ENCODE data around the gene SMCO3.

The SMCO3 gene

GRCh38 chr12:14775636-14775980 lies 38.4 kb downstream of the SMCO3 start:
- peaks cover 11% of the 10 kb centered on the region for H3K36me3 Mint-ChIP-seq (ENCODE audit: low read depth)
- no peak for DNase-seq (ENCODE audit: low spot score)
- H3K4me1 Mint-ChIP-seq (ENCODE audit: low read depth) = peaks cover 43% of the 10 kb centered on the region
- H3K27me3 Mint-ChIP-seq (ENCODE audit: low read depth) = no peaks in the 10 kb centered on the region
- peak overlapping the region; percentile 93 for H3K27ac Mint-ChIP-seq
- H3K9me3 Mint-ChIP-seq = no peaks in the 10 kb centered on the region
- H3K4me3 Mint-ChIP-seq = peak overlapping the region; percentile 90

DNA sequence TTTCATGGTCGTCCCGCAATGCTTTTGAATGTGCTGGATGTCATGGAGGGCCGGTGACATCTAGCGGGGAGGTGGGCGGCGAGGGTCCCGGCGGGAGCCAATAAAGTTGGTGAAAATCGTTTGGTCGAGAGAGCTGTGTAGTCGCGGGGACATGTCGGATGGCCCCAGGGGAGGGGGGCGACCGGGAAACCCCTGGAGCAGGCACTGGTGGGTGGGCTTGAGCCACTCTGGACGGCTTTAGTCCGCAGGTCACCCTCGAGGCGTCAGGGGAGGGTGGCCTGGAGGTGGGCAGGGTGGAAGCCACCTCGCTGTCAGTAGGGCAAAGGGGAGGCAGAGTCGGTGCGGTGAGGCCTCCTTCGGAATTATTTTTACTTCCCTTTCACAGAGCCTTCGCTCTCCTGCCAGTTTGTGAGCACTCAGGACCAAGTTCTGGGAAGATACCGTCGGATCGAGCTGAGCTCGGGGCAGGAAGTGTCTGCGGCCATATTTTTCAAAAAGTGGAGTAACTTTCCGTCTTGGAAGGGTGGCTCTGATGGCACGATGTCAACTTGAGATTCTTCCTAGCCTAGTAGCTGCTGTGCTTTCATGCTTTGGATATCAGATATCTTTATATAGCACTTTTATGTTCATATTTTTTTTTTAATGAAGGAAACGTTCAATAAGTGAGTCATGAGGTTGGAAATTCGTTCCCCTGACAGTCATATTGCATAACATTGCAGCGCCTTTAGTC lies 38.9 kb downstream of the SMCO3 start:
- H3K4me3 Mint-ChIP-seq = peak overlapping the region; percentile 90
- H3K4me1 Mint-ChIP-seq (ENCODE audit: low read depth) = peaks cover 39% of the 10 kb centered on the region
- peaks cover 16% of the 10 kb centered on the region for H3K36me3 Mint-ChIP-seq (ENCODE audit: low read depth)
- no peaks in the 10 kb centered on the region for H3K9me3 Mint-ChIP-seq
- peak; percentile 36 for DNase-seq (ENCODE audit: low spot score)
- H3K27ac Mint-ChIP-seq = peak overlapping the region; percentile 93
- no peaks in the 10 kb centered on the region for H3K27me3 Mint-ChIP-seq (ENCODE audit: low read depth)

- Mint-ChIP-seq H3K27me3 (ENCODE audit: low read depth) (no peaks in the 10 kb centered on the region), H3K4me3 (peak overlapping the region; percentile 90), H3K27ac (peak overlapping the region; percentile 93), H3K4me1 (ENCODE audit: low read depth) (peaks cover 37% of the 10 kb centered on the region), H3K36me3 (ENCODE audit: low read depth) (peaks cover 18% of the 10 kb centered on the region), H3K9me3 (no peaks in the 10 kb centered on the region)
- peak; percentile 93 for DNase-seq (ENCODE audit: low spot score)
Measured at GRCh38 chr12:14774074-14774905, 39.7 kb downstream of the SMCO3 start.

DNA sequence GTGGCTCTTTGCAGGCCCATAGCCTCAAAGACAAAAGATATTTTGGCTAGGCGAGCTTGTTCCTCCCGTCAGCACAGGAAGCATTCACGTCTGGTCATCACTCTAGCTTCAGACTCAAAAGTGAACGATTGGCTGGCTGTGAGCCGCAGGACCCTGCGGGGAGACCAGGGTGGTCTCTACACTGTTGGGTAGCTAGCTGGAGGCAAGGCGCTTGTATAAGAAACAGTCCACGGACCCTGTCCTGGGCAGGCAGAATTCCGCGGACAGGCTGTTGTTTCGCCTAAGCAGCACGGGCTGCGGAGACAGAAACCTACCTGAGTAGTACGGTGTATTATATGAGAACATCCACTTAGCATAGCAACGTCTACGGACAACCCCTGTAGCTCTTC lies 40.3 kb downstream of the SMCO3 start:
- peak overlapping the region; percentile 90 for H3K4me3 Mint-ChIP-seq
- peak overlapping the region; percentile 93 for H3K27ac Mint-ChIP-seq
- peaks cover 21% of the 10 kb centered on the region for H3K36me3 Mint-ChIP-seq (ENCODE audit: low read depth)
- peaks cover 39% of the 10 kb centered on the region for H3K4me1 Mint-ChIP-seq (ENCODE audit: low read depth)
- DNase-seq (ENCODE audit: low spot score) = no peak
- H3K27me3 Mint-ChIP-seq (ENCODE audit: low read depth) = no peaks in the 10 kb centered on the region
- no peaks in the 10 kb centered on the region for H3K9me3 Mint-ChIP-seq

- peaks cover 26% of the 10 kb centered on the region for H3K36me3 Mint-ChIP-seq (ENCODE audit: low read depth)
- peak overlapping the region; percentile 90 for H3K4me3 Mint-ChIP-seq
- H3K27ac Mint-ChIP-seq = no peak overlapping the region
- peaks cover 40% of the 10 kb centered on the region for H3K4me1 Mint-ChIP-seq (ENCODE audit: low read depth)
- no peaks in the 10 kb centered on the region for H3K27me3 Mint-ChIP-seq (ENCODE audit: low read depth)
- no peak for DNase-seq (ENCODE audit: low spot score)
- H3K9me3 Mint-ChIP-seq = no peaks in the 10 kb centered on the region
Measured at GRCh38 chr12:14772946-14773345, 41.0 kb downstream of the SMCO3 start.

DNA sequence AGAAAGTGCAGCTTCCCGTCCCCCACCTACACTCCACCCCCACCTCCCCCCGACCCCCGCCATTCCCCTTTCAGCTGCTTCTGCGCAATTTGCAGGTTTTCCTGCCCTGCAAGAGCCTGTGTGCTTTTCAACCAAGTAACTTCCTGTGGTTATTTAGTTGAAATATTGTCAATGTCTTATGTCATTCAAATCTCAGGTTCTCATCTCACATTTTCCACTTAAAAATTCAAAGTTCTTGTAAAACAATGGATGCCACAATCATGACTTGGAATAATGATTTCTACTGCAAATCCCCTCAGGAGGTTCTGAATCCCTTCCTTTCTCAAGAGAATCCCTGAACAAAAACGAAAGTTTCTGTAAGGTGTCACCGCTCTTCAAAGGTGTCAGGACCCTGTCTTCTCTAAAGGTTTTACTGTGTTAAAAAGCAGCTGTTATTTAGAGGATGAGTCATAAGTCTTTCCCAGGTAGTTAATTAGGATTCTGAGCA lies 42.3 kb downstream of the SMCO3 start:
- H3K4me1 Mint-ChIP-seq (ENCODE audit: low read depth) = peaks cover 45% of the 10 kb centered on the region
- DNase-seq (ENCODE audit: low spot score) = no peak

DNA sequence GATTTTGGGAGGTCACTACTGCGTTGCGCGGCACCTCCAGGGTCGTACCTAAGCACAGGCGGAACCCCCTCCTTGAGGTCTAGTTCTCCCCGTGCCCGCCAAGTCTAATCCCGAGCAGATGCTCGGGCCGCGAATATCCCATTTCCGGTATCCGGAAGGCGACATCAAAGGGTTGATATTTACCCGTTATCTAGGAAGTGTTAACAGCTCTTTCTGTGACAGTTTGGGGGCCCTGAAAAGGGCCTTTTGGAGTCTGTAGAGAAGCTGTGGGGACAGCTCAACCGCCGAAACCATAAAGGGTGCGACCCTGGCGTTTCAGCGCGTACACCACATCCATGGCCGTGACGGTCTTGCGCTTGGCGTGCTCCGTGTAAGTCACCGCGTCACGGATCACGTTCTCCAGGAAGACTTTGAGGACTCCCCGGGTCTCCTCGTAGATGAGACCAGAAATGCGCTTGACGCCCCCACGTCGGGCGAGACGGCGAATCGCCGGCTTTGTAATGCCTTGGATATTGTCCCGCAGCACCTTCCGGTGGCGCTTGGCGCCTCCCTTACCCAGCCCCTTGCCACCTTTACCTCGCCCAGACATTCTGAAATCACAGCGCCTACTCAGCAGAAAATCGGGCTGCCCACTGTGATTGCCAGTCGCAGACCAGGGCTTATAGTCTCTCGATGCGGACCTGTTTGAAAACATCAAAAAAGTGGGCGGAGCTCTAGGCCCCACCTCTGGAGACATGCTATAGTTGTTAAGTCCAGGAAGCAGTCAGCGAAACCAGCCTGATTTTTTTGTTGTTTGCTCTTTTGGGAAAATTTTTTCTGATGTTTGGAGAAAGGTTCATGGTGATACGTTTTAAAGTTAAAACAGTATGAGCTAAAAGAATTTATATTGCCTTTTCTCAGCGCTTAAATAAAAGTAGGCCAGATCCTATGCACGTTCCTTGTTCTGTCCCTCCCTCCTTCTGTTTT lies 43.2 kb downstream of the SMCO3 start:
- Mint-ChIP-seq H3K27me3 (ENCODE audit: low read depth) (no peaks in the 10 kb centered on the region), H3K36me3 (ENCODE audit: low read depth) (peaks cover 43% of the 10 kb centered on the region), H3K4me1 (ENCODE audit: low read depth) (peaks cover 36% of the 10 kb centered on the region), H3K27ac (peak overlapping the region; percentile 98), H3K9me3 (peaks cover 14% of the 10 kb centered on the region), H3K4me3 (peak overlapping the region; percentile 96)
- DNase-seq (ENCODE audit: low spot score) = peak; percentile 94

More for the DNA sequence above, 42.3 kb downstream of the SMCO3 start:
- H3K9me3 Mint-ChIP-seq = peaks cover 9% of the 10 kb centered on the region
- peak overlapping the region; percentile 96 for H3K4me3 Mint-ChIP-seq
- no peaks in the 10 kb centered on the region for H3K27me3 Mint-ChIP-seq (ENCODE audit: low read depth)
- peak overlapping the region; percentile 98 for H3K27ac Mint-ChIP-seq
- H3K36me3 Mint-ChIP-seq (ENCODE audit: low read depth) = peaks cover 38% of the 10 kb centered on the region

DNA sequence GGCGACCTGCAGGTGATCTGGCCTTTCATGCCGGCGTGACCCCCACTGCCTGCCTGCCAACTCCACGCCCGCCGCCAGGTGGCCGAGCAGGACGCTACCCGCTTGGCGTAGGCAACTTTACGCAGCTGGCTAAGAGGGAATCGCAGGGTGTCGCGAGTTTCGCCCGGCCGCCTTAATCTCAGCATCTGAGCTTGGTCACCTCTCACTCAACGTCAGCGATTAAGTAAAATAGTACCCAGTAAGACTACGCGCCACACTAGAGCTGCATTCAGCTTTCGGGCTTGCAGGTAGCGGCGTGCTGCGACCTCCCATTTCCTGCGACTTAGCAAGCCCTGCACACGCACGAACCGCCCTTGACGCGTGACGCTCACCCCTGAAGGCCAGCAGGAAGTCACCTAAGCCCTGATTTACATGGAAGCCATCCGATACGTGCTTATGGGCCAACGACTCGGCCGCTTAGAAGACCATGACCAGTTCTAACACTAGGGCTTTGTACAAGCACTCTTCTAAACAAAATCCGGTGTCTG lies 44.0 kb downstream of the SMCO3 start:
- Mint-ChIP-seq H3K36me3 (ENCODE audit: low read depth) (peaks cover 49% of the 10 kb centered on the region), H3K9me3 (peaks cover 17% of the 10 kb centered on the region), H3K4me3 (peak overlapping the region; percentile 96), H3K27me3 (ENCODE audit: low read depth) (no peaks in the 10 kb centered on the region), H3K27ac (peak overlapping the region; percentile 98), H3K4me1 (ENCODE audit: low read depth) (peaks cover 30% of the 10 kb centered on the region)
- peak; percentile 87 for DNase-seq (ENCODE audit: low spot score)

DNA sequence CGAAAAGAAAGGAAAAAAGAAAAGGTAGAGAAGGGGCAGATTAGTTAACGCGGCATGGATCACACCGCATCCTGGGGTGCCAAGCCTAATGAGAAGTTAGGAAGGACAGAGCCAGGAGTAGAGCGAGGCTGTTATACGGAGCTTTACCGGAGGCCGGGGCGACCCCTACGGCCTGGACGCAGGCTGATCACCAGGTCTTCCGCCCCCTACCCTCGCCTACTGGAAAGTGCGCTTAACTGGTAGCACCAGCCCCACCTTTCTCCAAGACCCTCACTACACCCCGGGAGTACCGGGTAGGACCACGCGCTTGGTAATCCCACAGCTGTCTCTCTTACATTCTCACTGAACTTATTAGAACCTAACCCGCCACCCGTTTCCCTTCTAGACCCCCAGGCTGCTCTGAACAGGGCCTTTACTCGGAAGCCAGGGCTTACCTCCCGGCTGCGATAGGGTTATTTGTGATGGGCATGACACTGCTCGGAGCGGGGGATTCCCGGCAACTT lies 44.5 kb downstream of the SMCO3 start:
- Mint-ChIP-seq H3K4me3 (peak overlapping the region; percentile 96), H3K36me3 (ENCODE audit: low read depth) (peaks cover 49% of the 10 kb centered on the region), H3K27ac (peak overlapping the region; percentile 98), H3K27me3 (ENCODE audit: low read depth) (no peaks in the 10 kb centered on the region), H3K9me3 (peaks cover 17% of the 10 kb centered on the region), H3K4me1 (ENCODE audit: low read depth) (peaks cover 31% of the 10 kb centered on the region)
- no peak for DNase-seq (ENCODE audit: low spot score)

DNA sequence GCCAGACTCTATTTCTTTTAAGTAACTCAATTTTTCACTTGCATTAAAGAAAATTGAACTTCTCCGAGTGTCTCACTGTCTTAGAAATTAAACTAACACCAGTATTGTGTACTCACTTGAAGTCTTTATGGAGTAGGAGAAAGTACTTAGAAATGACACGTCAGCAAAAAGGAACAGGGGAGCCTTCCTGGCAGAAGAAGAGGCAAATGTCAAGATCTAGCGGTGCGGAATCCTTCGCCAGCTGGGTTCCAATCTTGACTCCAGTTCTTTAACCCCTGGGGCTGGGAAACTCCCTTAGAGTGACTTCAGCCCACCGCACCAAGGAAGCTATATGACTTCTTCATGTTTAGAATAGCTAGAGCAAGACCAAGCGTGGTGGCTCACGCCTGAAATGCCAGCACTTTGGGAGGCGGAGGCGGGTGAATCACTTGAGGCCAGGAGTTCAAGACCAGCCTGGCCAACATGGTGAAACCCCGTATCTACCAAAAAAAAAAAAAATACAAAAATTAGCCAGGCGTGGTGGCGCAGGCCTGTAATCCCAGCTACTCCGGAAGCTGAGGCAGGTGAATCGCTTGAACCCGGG lies 45.1 kb downstream of the SMCO3 start:
- H3K4me3 Mint-ChIP-seq = peak overlapping the region; percentile 96
- peak; percentile 40 for DNase-seq (ENCODE audit: low spot score)
- H3K36me3 Mint-ChIP-seq (ENCODE audit: low read depth) = peaks cover 47% of the 10 kb centered on the region
- no peaks in the 10 kb centered on the region for H3K27me3 Mint-ChIP-seq (ENCODE audit: low read depth)
- peak overlapping the region; percentile 98 for H3K27ac Mint-ChIP-seq
- H3K9me3 Mint-ChIP-seq = peaks cover 17% of the 10 kb centered on the region
- peaks cover 31% of the 10 kb centered on the region for H3K4me1 Mint-ChIP-seq (ENCODE audit: low read depth)

DNA sequence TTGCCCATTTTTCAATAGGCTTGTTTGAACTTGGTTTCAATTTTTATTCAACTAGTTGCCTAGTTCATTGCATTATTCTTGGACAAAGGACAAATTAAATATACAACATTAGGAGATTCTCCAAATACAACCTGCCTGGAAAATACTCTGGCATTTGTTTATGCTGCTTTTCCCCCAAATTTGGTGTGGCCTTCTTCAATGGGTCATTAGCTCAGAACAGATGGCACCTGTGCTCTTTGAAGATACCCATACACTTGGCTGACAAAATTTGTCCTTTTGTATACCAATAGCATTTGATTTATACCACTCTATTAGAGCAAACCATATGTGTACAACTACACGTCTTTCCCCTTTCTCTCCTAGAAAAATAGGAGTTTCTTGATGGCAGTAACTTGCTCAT lies 46.4 kb downstream of the SMCO3 start:
- Mint-ChIP-seq H3K27ac (no peak overlapping the region), H3K36me3 (ENCODE audit: low read depth) (peaks cover 48% of the 10 kb centered on the region), H3K9me3 (peaks cover 18% of the 10 kb centered on the region), H3K27me3 (ENCODE audit: low read depth) (no peaks in the 10 kb centered on the region), H3K4me3 (peak overlapping the region; percentile 96), H3K4me1 (ENCODE audit: low read depth) (peaks cover 28% of the 10 kb centered on the region)
- DNase-seq (ENCODE audit: low spot score) = no peak

GRCh38 chr12:14766649-14767215 lies 47.2 kb downstream of the SMCO3 start:
- H3K36me3 Mint-ChIP-seq (ENCODE audit: low read depth) = peaks cover 55% of the 10 kb centered on the region
- H3K4me1 Mint-ChIP-seq (ENCODE audit: low read depth) = peaks cover 22% of the 10 kb centered on the region
- DNase-seq (ENCODE audit: low spot score) = no peak
- H3K27me3 Mint-ChIP-seq (ENCODE audit: low read depth) = no peaks in the 10 kb centered on the region
- H3K27ac Mint-ChIP-seq = no peak overlapping the region
- no peak overlapping the region for H3K4me3 Mint-ChIP-seq
- H3K9me3 Mint-ChIP-seq = peaks cover 27% of the 10 kb centered on the region

Data from T-helper 2 cell treated with Interferon-gamma antibody and Interleukin-4, amounts not matched to agents 5 μg/mL and 100 μg/mL, for 36 hours (primary cell).